ENCODE results near the gene ADGRG3.
A peak's percentile ranks its signal among the peaks of the same experiment; 100 is the strongest.

The ADGRG3 gene

GRCh38 chr16:57628783-57629293, 39.3 kb upstream of the ADGRG3 start (continued):
- peak; percentile 70; the same call in 1 of the 2 replicates for TF ChIP-seq ZNF148 (tag by site-specific recombination; IDR thresholded peaks at IDR 0.05; ENCODE audit: borderline replicate concordance)
- peak; percentile 72; the same call in 1 of the 2 replicates for TF ChIP-seq ZSCAN23 (tag by site-specific recombination; IDR thresholded peaks at IDR 0.05)
- TF ChIP-seq SP3 (tag by site-specific recombination; IDR thresholded peaks at IDR 0.05), result no peak
- no peak for TF ChIP-seq FEZF1 (tag by site-specific recombination; IDR thresholded peaks at IDR 0.05)
- peak; percentile 95; the same call in 1 of the 2 replicates for TF ChIP-seq ZNF521 (tag by site-specific recombination; IDR thresholded peaks at IDR 0.05)
- 0 out of 2 replicates have a peak, but pooled peaks have one; percentile 21 for TF ChIP-seq ZFP69B (tag by site-specific recombination; IDR thresholded peaks at IDR 0.05)
- TF ChIP-seq ZFP37 (tag by site-specific recombination; IDR thresholded peaks at IDR 0.05), result no peak
- 0 out of 2 replicates have a peak, but pooled peaks have one; percentile 89 for TF ChIP-seq ZFP41 (tag by site-specific recombination; IDR thresholded peaks at IDR 0.05; ENCODE audit: borderline replicate concordance)
- peak; percentile 75 for TF ChIP-seq KLF1 (tag by site-specific recombination; IDR thresholded peaks at IDR 0.05)
- TF ChIP-seq ZNF664 (tag by site-specific recombination; IDR thresholded peaks at IDR 0.05), result peak; percentile 29; the same call in 1 of the 2 replicates
- TF ChIP-seq ZBTB11 (tag by site-specific recombination; conservative IDR thresholded peaks at IDR 0.05; ENCODE audit: low read depth), result no peak
- no peak for TF ChIP-seq REST (tag by site-specific recombination; IDR thresholded peaks at IDR 0.05)
- TF ChIP-seq ZNF843 (tag by site-specific recombination; IDR thresholded peaks at IDR 0.05), result 0 out of 2 replicates have a peak, but pooled peaks have one; percentile 50
- no peak for TF ChIP-seq ZBTB49 (tag by site-specific recombination; IDR thresholded peaks at IDR 0.05; ENCODE audit: low read depth)
- no peak for TF ChIP-seq ZNF146 (tag by site-specific recombination; IDR thresholded peaks at IDR 0.05)
- TF ChIP-seq KLF10 (tag by site-specific recombination; IDR thresholded peaks at IDR 0.05), result no peak
- no peak for TF ChIP-seq ZNF558 (tag by site-specific recombination; IDR thresholded peaks at IDR 0.05)
- no peak for TF ChIP-seq ZNF48 (tag by site-specific recombination; IDR thresholded peaks at IDR 0.05)
- TF ChIP-seq ZNF354C (tag by site-specific recombination; IDR thresholded peaks at IDR 0.05; ENCODE audit: borderline replicate concordance, low read depth), result no peak
- no peak for TF ChIP-seq TSHZ1 (tag by site-specific recombination; IDR thresholded peaks at IDR 0.05; ENCODE audit: borderline replicate concordance)
- TF ChIP-seq ZNF791 (tag by site-specific recombination; IDR thresholded peaks at IDR 0.05), result peak; percentile 45; the same call in 1 of the 2 replicates
- no peak for TF ChIP-seq ZNF670 (tag by site-specific recombination; IDR thresholded peaks at IDR 0.05; ENCODE audit: low read depth)
- TF ChIP-seq ZNF488 (tag by site-specific recombination; IDR thresholded peaks at IDR 0.05), result 0 out of 2 replicates have a peak, but pooled peaks have one; percentile 35
